Suprapubic skin (tissue), 4 donors: Measurements from ENCODE around the gene ENOX2.

Experiments
- EP300 ChIP-seq: sonication (generic); formaldehyde crosslinking; IDR thresholded peaks from one replicate; pipeline ENCODE4 v1.6.1; 2017; ENCODE audit warnings: antibody characterized with exemption
- POLR2A ChIP-seq, 2 donors: fragments of 450-650 bp; IDR thresholded peaks; one replicate each; pipeline ENCODE4 v1.6.1; 2017; ENCODE audit warnings: antibody characterized with exemption in 2 of 2, mild to moderate bottlenecking in 2 of 2, moderate library complexity in 2 of 2
- POLR2AphosphoS5 ChIP-seq, 3 donors: sonication (generic); formaldehyde crosslinking; IDR thresholded peaks; one replicate each; pipeline ENCODE4 v1.6.1; 2017; ENCODE audit warnings: antibody characterized with exemption in 3 of 3
- TF ChIP-seq, protein P1 (sequence below), 2 donors: fragments of 200-600 bp in 1 of 2; fragments of 450-650 bp in 1 of 2; sonication (generic) in 1 of 2; IDR thresholded peaks; one replicate each; pipeline ENCODE4 v1.5.1; 2016 to 2019; ENCODE audit warnings: antibody characterized with exemption in 2 of 2, mild to moderate bottlenecking in 1 of 2, moderate library complexity in 1 of 2

DNA sequence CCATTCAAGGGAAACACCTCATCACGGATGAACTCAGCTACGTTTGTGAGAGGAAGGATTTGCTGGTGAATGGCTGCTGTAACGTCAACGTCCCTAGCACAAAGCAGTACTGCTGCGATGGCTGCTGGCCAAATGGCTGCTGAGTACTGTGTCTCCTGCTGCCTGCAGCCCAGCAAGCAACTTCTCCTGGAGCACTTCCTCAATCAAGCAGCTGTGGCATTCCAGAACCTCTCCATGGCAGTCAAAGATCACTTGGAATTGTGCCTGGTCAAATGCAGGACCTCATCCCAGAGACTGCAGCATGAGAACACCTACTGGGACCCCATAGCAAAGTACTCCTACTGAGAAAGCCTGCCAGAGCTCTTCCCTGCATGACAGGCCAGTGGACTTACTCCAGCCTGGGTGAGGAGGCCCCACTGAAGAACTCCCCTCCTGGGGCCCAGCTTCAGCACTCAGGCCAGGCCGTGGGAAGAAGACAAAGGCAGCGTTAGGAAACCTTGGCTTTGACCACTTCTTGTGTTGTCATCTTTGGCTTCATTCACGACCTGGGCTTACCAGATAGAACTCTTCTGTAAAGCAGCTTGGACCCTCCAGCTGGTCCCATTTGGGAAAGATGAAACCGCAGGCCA is 256.9 kb downstream of the ENOX2 start:
- TF ChIP-seq, protein P1, sequence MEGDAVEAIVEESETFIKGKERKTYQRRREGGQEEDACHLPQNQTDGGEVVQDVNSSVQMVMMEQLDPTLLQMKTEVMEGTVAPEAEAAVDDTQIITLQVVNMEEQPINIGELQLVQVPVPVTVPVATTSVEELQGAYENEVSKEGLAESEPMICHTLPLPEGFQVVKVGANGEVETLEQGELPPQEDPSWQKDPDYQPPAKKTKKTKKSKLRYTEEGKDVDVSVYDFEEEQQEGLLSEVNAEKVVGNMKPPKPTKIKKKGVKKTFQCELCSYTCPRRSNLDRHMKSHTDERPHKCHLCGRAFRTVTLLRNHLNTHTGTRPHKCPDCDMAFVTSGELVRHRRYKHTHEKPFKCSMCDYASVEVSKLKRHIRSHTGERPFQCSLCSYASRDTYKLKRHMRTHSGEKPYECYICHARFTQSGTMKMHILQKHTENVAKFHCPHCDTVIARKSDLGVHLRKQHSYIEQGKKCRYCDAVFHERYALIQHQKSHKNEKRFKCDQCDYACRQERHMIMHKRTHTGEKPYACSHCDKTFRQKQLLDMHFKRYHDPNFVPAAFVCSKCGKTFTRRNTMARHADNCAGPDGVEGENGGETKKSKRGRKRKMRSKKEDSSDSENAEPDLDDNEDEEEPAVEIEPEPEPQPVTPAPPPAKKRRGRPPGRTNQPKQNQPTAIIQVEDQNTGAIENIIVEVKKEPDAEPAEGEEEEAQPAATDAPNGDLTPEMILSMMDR (IDR thresholded peaks at IDR 0.05): no peak
- TF ChIP-seq POLR2A (IDR thresholded peaks at IDR 0.05) (no peak), EP300 (no peak), POLR2AphosphoS5 (IDR thresholded peaks at IDR 0.05) (no peak)
